Thymus (tissue), 11 donors: ENCODE data around the gene CDH23. TPM values are rescaled to one million over a fixed set of nuclear protein-coding genes. Genes with fewer than 3 reads are reported as not detected.

Experiments used
- DNase-seq, 9 donors: peaks; one replicate each; pipeline ENCODE4 v3.0.0-alpha.2; 2013; ENCODE audit warnings: low spot score in 9 of 9, low read depth in 6 of 9, missing footprints in 1 of 9
- H3K27ac ChIP-seq, 2 donors: one replicate each; pipeline ENCODE4 v1.5.1; 2013; ENCODE audit warnings: control low read depth in 1 of 2, low read depth in 1 of 2, low read length in 1 of 2, mild to moderate bottlenecking in 1 of 2, moderate library complexity in 1 of 2
- H3K27me3 ChIP-seq, 2 donors: one replicate each; pipeline ENCODE4 v1.5.1; 2013; ENCODE audit warnings: low read length in 1 of 2; ENCODE audit not compliant: control insufficient read depth in 2 of 2, insufficient read depth in 1 of 2
- H3K36me3 ChIP-seq, 2 donors: one replicate each; pipeline ENCODE4 v1.5.1; 2013; ENCODE audit warnings: low read length in 1 of 2, mild to moderate bottlenecking in 1 of 2, moderate library complexity in 1 of 2; ENCODE audit not compliant: control insufficient read depth in 2 of 2, insufficient read depth in 2 of 2
- H3K4me1 ChIP-seq, 2 donors: one replicate each; pipeline ENCODE4 v1.5.1; 2013; ENCODE audit warnings: low read length in 2 of 2; ENCODE audit not compliant: control insufficient read depth in 2 of 2, insufficient read depth in 2 of 2
- H3K4me3 ChIP-seq, 2 donors: one replicate each; pipeline ENCODE4 v1.5.1; 2013; ENCODE audit warnings: low read length in 2 of 2, control low read depth in 1 of 2, mild to moderate bottlenecking in 1 of 2
- H3K9me3 ChIP-seq, 2 donors: one replicate each; pipeline ENCODE4 v1.5.1; 2013; ENCODE audit warnings: low read length in 1 of 2, mild to moderate bottlenecking in 1 of 2; ENCODE audit not compliant: control insufficient read depth in 2 of 2, insufficient read depth in 1 of 2
- WGBS: extraction: QIAGEN DNeasy Blood & Tissue Kit; methylation state at CpG from one replicate; pipeline ENCODE4 v1.1.7; 2013; 5-methylcytosine and 5-hydroxymethylcytosine counted together
- polyA plus RNA-seq: library from polyadenylated mRNA; stranded (reverse); fragments of 200-250 nt; gene quantifications from one replicate; pipeline ENCODE4 v1.2.3, GENCODE V29; 2013
- total RNA-seq: library from RNA; stranded (reverse); fragments of 120-200 nt; gene quantifications from one replicate; pipeline ENCODE4 v1.2.4, GENCODE V29; 2013
- donor health status: healthy.

CDH23 gene
- total and polyA plus RNA-seq, 2 donors, result 9.1 TPM

- Histone ChIP-seq H3K36me3 (no peaks in the 10 kb centered on the region), H3K9me3 (no peaks in the 10 kb centered on the region), H3K4me3 (no peak overlapping the region), H3K4me1 (no peaks in the 10 kb centered on the region), H3K27ac (no peak overlapping the region), H3K27me3 (peaks cover 0 to under 1% of the 10 kb centered on the region in 2 donors)
- no peak for DNase-seq
- 89% methylated on average over 2 of the region's 2 CpGs for WGBS
These were observed 23.0 kb downstream of the CDH23 start for GRCh38 chr10:71419750-71420149.

- DNase-seq, result no peak
- H3K4me1 ChIP-seq, result no peaks in the 10 kb centered on the region
- H3K27ac ChIP-seq, result no peak overlapping the region
- H3K27me3 ChIP-seq, result peaks cover 0 to 2% of the 10 kb centered on the region in 2 donors
- no peaks in the 10 kb centered on the region for H3K9me3 ChIP-seq
- H3K4me3 ChIP-seq, result no peak overlapping the region
- no peaks in the 10 kb centered on the region for H3K36me3 ChIP-seq
- 97% methylated on average over 4 of the region's 4 CpGs for WGBS
These were observed 24.3 kb downstream of the CDH23 start for GRCh38 chr10:71421075-71421434.

- Histone ChIP-seq H3K4me1 (no peaks in the 10 kb centered on the region), H3K27me3 (peaks cover 0 to 2% of the 10 kb centered on the region in 2 donors), H3K9me3 (no peaks in the 10 kb centered on the region), H3K27ac (no peak overlapping the region), H3K36me3 (no peaks in the 10 kb centered on the region), H3K4me3 (no peak overlapping the region)
- no peak for DNase-seq
These were observed 26.5 kb downstream of the CDH23 start for GRCh38 chr10:71423250-71423649.

GRCh38 chr10:71423901-71424300, 27.2 kb downstream of the CDH23 start:
- Histone ChIP-seq H3K4me1 (no peaks in the 10 kb centered on the region), H3K36me3 (no peaks in the 10 kb centered on the region), H3K9me3 (no peaks in the 10 kb centered on the region), H3K27me3 (peaks cover 0 to 2% of the 10 kb centered on the region in 2 donors), H3K4me3 (no peak overlapping the region), H3K27ac (no peak overlapping the region)
- DNase-seq, result no peak
- WGBS, result 94% methylated on average over 12 of the region's 12 CpGs

- no peak overlapping the region for H3K27ac ChIP-seq
- H3K9me3 ChIP-seq, result no peaks in the 10 kb centered on the region
- no peak for DNase-seq
- WGBS, result 91% methylated on average over 9 of the region's 9 CpGs
- H3K4me3 ChIP-seq, result no peak overlapping the region
- H3K36me3 ChIP-seq, result no peaks in the 10 kb centered on the region
- H3K4me1 ChIP-seq, result no peaks in the 10 kb centered on the region
- peaks cover 0 to 2% of the 10 kb centered on the region in 2 donors for H3K27me3 ChIP-seq
These were observed 27.9 kb downstream of the CDH23 start for GRCh38 chr10:71424496-71425194.

GRCh38 chr10:71426058-71426605, 29.4 kb downstream of the CDH23 start:
- Histone ChIP-seq H3K9me3 (no peaks in the 10 kb centered on the region), H3K27ac (no peak overlapping the region), H3K27me3 (peaks cover 0 to 2% of the 10 kb centered on the region in 2 donors), H3K4me1 (no peaks in the 10 kb centered on the region), H3K4me3 (no peak overlapping the region), H3K36me3 (no peaks in the 10 kb centered on the region)
- DNase-seq, result no peak
- WGBS, result 92% methylated on average over 6 of the region's 6 CpGs

- Histone ChIP-seq H3K4me3 (no peak overlapping the region), H3K9me3 (no peaks in the 10 kb centered on the region), H3K27me3 (peaks cover 0 to 2% of the 10 kb centered on the region in 2 donors), H3K4me1 (no peaks in the 10 kb centered on the region), H3K36me3 (no peaks in the 10 kb centered on the region), H3K27ac (no peak overlapping the region)
- DNase-seq, result no peak
- 94% methylated on average over 5 of the region's 5 CpGs for WGBS
These were observed 30.5 kb downstream of the CDH23 start for GRCh38 chr10:71427246-71427645.

- DNase-seq, result no peak
- Histone ChIP-seq H3K27me3 (peaks cover 0 to 2% of the 10 kb centered on the region in 2 donors), H3K4me3 (no peak overlapping the region), H3K27ac (no peak overlapping the region), H3K9me3 (no peaks in the 10 kb centered on the region), H3K4me1 (no peaks in the 10 kb centered on the region), H3K36me3 (no peaks in the 10 kb centered on the region)
- WGBS, result 88% methylated on average over 8 of the region's 8 CpGs
These were observed 32.6 kb downstream of the CDH23 start for GRCh38 chr10:71429304-71429703.

- H3K4me1 ChIP-seq, result no peaks in the 10 kb centered on the region
- no peak overlapping the region for H3K4me3 ChIP-seq
- 92% methylated on average over 2 of the region's 2 CpGs for WGBS
- H3K27ac ChIP-seq, result no peak overlapping the region
- no peak for DNase-seq
- no peaks in the 10 kb centered on the region for H3K9me3 ChIP-seq
- no peaks in the 10 kb centered on the region for H3K27me3 ChIP-seq
- no peaks in the 10 kb centered on the region for H3K36me3 ChIP-seq
These were observed 33.2 kb downstream of the CDH23 start for GRCh38 chr10:71429929-71430328.
